HG02981 (cell line): ENCODE data around the gene TOR4A.

Experiments
- ATAC-seq: cut with Tn5 transposase; IDR thresholded peaks from one replicate; pipeline ENCODE4 v1.9.1; 2021; ENCODE audit warnings: mild to moderate bottlenecking, moderate library complexity; ENCODE audit not compliant: unreplicated experiment

TOR4A gene

DNA sequence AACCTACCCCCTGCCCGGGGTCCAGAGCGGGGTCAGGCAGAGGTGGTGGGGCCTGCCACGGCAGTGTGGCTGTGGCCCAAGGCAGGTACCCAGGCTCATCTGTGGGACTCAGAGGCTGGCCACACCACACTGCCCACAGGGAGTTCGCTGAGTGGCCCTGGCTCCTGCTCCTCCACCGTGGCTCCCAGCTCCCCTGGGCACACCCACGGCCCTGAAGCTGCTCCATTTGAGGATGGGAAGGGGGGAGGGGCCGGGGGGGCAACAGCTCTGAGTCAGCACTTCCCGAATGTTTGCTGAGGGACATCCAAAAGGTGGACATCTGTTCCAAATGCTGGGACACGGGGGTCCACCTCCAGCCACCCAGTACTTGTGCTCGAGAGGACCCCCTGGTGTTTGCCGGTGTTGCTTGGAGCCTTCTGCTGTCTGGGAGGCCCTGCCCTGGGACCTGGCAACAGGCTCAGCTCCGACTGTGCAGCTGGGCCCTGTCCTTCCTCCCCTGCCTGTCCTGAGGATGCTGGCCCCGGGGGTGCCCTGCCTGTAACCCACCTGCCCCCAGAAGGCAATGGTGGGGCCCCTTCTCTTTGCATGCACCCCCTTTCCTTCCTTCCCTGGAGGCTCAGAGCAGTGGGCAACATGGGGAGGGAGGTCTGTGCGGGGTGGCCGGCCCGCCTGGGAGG lies 27.0 kb downstream of the TOR4A start:
- ATAC-seq: no peak

DNA sequence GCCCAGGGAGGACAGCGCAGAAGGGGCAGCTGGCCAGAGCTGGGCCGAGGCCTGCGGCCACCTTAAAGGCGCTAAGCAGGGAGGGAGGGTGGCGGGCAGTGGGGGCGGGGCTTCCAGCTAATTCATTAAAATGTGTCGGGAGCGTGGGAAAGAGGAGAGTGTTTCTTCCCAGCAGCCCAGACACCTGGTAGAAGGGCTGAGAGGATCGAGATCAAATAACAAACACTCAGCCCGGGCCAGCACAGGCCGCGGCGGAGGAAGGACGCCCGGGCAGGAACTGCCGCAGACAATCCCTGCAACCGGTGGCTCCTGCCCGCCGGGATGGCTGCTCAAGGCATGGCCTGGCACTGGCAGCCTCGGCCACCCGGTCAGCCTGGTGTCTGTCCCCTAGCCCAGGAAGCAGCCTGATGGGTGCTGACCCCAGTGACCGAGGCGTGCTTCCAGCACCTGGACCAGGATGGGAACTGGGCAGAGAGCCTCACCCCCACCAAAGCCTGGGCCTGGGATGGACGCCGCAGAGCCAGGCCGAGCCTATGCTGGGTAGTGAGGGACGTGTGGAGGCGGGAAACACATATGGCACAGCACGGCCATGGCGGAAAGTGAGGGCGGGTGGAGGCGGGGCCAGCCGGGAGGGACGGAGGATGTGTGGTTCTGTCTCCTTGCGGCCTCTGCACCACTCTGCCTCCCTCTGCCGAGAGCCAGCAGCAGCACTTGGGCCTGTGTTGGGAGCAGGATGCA lies 27.7 kb downstream of the TOR4A start:
- ATAC-seq: no peak

DNA sequence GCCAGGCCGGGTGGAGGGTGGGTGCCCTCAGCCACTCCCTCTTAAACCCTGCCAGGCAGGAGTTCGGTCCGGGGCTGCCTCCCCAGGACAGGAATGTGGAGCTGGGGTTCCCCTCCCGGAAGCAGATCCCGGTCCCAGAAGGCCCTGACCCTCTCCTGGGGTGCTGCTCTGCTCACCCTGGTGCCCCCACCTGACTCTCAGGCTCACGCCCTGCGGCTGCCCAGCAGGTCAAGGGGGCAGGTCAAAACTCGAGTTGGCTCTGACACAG lies 28.2 kb downstream of the TOR4A start:
- ATAC-seq: no peak

DNA sequence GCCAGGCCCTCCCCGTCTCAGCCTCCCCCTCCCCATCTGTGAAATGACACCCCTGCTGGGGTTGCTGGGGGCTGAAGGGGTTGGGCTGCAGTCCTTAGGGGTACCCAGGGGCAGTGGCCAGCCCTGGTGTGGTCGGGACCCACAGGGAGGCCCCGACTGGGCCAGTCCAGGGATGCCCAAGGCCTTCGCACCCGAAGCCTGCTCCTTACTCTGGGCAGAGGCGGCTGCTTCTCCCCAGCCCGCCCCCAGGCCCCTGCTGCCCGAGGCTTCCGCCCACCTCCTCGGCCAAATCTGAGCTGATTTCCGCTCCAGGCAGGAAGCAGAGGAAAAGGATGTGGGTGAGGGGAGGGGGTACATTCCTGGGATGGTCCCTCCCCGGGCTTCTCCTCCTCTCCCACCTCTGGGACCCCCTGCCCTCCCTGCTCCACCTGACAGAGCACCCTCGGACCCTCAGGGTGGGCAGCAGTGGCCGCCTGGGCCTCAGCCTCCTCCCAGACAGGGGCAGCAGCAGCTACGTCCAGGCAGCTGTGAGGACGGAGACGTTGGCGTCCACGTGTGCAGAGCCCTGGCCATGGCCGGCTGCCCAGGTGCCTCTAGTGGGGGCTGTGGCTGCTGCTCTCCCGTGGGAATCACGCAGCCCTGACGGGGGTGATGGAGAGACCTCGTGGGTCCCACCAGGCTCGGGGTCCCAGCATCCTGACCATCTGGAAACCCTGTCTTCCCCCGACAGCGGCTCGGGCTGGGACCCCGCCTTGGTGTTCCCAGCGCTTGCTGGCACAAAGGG lies 28.7 kb downstream of the TOR4A start:
- ATAC-seq: no peak

DNA sequence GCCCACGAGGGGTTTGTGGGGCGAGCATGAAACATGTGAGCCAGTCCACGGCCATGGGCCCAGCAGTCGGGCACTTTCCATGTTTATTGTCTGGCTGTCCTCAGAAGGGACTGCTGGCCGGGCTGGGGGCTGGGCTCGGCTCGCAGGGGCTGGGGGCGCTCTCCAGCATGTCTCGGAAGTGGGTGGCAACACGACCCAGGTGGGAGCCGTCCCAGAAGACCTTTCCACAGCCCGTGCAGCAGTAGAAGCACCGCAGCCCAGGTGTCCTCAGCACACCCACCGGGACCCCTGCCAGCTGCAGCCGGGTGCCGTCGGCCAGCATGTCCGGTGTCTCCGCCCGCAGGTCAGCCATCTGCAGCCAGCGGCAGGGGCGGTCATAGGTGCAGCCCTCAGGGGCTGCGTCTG lies 29.3 kb downstream of the TOR4A start:
- ATAC-seq: no peak

DNA sequence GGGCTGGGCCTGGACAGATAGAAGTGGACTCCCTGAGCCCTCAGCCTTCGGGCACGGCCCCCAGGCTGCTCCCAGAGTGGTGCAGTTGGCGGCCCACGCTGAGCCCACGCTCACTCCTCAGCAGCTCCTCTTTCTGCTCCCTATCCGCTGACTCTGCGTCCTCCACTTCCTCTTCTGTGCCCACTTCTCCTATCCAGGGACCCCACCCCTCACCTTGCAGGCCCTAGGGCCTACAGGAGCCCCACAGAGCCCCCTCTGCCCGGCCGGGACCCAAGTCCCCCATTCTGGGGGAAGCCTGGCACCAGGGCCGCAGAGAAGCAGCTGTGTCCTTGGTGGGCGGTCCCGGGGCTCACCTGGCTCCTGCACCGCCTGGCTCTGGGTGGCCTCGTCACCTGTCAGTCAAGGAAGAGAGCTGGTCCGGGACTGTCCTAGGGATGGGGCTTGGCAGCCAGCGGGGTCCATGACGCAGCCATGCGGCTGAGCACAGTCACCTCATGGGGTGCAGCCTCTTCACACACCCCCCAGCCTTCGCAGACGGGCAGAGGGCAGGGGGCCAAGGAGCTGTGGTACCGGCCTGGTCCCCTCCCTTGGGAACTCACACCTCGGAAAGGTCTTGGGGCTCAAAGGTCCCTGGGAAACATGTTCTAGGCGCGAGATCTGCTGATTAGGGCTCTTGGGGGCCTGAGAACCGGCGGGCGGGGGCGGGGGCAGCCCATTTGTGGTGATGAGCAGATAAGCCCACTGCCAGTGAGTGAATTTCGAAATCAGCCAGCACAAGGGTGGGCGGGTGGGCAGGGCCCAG lies 29.9 kb downstream of the TOR4A start:
- no peak for ATAC-seq

DNA sequence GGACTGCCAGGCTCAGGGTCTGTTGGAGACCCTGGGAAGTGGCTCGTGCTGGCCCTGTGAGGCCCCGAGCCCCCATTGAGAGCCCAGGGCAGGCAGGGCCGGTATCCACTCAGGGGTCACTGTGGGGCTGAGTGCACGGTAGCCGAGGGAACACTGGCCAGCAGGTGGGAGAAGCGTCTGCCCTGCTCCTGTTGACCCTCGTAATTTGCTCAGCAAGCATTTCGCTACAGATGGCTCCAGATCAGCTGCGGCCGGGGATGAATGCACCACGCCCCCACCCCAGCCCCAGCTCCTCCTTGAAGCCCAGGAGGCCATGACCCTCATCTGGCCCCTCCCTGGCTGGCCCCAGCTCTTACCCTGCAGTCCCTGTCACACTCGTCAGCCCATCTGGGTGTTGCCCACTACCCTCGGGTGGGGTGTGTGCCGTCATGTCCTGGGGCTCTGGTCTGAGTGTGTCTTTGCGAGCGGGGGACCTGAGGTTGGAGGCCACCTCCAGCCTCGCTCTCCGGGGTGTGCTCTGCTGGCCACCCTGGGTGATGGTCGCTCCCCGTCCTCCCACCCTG lies 30.6 kb downstream of the TOR4A start:
- ATAC-seq: no peak

DNA sequence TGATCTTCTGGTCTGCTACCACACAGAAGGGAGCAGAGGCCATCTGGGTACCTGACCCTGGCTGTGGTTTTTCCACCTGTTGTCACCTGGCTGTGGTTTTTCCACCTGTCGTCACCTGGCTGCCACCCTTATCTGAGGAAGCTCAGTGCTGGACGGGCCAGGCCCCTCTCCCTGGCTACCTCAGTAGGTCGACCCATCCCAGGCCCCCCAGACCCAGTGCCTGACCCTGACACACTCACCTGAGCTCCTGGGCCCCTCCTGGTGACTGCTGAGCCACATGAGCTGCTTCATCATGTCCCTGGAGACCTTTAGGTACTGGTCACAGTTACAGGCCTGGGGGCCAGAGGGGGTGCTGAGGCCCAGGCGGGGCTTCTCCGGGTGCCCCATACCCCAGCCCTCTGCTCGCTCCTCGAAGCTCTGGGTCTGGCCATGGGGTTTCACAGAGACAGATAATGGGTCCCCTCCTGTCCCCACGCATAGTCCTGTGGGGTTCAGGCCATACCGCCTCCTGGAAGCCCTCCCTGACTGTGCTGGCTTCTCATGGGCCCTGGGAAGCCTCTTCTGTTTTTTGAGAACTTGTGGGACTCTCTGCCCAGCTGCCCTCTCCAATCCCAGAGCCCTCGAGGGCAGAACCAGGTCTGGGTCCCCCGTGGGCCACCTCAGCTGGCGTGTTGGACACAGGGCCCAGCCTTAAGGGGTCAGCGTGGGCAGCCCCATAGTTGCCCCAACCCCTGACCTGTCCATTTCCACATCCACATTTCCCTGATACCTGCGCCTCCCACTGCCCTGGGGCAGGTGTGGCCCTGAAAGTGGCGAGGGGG lies 32.1 kb downstream of the TOR4A start:
- ATAC-seq: no peak

DNA sequence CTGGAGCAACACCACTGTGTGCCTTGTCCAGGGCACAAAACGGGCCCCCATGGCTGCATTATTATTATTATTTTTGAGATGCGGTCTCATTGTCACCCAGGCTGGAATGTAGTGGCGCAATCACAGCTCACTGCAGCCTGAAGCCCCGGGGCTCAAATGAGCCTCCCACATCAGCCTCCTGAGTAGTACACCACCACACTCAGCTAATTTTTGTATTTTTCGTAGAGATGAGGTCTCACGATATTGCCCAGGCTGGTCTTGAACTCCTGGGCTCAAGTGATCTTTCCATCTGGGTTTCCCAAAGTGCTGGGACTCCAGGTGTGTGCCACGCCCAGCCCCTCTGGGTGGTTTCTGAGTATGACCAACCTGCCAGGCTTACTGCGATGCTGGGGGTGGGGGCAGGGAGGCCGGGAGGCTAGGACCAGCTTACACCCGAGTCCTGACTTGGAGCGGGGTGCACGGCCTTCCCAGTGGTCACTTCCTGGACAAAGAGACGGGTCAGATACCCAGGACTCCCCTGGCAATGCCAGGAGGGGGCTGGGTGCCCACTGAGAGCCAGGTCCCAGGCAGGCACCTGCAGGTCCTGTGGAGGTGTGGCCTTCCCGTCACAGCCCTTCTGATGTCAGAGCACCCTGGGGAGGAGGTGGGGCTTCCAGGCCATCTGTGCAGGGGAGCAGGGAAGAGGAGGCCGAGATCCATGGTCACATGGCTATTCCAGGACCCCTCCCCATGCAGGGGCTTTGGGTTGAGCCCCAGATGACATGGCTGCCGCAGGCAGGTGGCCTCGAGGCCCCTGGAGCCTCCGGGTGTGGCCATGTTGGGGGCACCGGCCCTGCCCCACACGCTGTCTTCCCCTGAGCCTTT lies 32.9 kb downstream of the TOR4A start:
- ATAC-seq: no peak

DNA sequence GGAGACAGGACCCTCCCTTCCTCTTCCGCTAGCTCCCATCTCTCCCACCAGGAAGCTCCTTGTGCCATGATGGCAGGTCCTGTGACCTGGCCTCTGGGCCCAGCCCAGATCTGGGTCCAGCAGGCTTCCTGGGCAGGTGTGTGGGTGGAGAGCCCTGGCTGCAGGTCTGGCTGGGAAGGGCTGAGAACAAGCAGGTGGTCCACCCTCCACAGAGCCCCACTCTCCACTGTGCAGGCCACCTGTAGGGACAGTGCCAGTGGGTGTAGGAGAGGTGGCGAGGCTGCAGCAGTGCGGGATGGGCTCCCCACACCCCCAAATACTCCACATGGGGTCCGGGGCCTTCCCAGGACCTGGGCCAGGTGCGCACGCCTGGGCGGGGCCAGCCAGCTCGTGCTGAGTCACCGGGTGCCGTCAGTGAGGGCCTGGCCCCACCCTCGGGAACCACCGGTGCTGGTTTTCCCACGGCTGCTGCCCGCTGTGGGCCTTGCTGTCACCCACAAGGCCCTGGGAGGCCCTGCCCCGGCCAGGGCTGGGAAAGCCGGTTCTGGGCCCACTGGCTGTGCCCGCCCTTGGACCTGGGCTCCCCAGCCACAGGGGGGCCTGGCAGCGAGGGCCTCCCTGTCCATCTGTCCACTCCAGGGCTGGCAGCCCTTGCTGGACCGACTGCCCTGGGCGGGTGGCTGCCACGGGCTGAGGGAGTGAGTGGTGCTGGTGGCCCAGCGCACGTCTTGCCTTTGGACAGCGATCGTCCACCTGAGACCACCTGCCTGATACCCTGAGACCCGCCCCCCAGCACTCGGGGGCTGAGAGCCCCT lies 33.9 kb downstream of the TOR4A start:
- no peak for ATAC-seq

DNA sequence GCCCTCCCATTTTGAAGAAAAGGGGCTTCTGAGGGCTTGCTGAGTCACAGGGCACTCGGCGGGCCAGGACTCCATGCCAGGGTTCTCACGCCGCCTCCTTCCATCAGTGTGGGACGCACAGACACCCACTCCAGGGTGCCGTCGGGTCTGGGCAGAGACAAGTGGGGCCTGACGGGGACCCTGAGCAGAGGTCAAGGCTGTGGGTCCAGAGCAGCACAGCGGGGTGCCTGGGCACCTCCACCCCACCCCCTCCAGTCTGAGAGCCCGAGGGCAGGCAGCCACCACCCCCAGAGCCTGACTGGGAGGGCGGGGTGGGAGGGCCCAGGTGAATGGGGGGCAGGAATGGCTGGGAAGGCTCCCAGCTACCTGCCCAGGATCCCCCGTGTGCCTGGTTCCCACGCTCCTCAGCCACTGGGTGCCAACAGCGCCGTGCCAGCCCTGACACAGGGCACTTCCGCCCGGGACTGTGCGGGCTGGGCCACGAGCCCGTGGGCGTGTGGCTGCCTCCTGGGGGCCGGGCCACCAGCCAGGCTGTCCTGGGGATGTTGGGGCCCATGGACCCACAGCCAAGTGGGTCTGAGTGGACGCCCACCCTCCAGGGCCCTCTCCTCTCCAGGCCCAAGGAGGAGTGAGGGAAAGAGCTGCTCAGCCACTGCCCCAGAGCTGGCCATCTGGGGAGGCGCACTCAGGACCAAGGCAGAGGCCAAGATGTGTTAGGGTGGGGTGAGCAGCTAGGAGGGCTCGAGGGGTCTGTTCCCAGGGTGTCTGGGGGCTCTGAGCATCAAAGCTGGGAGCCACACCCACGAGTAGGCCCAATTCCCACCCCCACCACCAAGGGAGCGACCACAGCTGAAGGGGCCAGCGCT lies 34.7 kb downstream of the TOR4A start:
- ATAC-seq: no peak

DNA sequence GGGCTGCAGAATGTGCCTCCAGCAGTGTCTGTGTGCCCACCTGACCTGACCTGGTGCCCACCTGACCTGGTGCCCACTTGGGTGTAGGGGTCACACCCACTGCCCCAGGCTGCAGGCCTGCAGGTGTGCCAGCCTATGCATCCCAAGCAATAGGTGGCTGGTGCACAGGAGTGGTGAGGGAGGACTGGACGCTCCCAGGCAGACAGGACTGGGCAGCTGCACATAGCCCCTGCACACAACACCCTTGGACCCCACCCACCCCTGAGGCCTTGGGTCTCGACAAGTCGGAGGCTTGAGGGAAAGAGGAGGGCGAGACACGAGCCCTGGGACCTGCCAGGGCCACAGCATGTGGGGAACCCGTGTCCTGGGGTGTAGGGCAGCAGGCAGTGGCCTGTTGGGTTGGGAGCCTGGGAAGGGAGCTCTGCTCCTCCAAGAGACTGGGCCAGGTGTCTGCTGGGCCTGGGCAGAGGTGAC lies 35.4 kb downstream of the TOR4A start:
- no peak for ATAC-seq

DNA sequence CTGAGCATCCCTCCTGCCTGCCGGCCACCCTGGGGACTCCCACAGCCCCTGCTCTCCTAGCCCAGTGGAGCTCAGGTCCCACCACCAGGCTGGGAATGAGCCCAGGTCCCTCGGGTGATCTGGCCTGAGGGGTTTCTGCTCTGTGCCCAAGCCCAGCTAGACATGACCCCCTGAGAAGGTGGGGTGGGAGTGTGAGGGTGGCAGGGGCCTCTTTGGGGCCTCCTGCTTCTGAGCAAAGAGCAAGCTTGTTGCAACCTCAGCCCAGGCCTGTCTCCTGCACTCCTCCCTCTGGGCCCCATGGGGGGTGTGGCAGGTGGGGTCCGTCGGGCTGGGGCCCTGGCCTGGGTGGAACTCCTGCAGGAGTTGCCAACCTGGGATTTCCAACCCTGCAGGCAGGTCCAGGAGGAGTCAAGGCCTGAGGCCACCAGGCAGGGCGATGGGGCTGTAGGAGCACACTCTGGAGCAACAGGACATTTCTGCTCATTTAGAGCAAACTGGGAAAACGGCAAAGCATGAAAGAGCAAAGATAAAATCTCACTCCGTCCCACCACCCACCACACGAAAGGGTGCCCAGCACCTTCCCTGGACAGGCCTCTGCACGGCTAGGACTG lies 35.9 kb downstream of the TOR4A start:
- ATAC-seq: no peak

DNA sequence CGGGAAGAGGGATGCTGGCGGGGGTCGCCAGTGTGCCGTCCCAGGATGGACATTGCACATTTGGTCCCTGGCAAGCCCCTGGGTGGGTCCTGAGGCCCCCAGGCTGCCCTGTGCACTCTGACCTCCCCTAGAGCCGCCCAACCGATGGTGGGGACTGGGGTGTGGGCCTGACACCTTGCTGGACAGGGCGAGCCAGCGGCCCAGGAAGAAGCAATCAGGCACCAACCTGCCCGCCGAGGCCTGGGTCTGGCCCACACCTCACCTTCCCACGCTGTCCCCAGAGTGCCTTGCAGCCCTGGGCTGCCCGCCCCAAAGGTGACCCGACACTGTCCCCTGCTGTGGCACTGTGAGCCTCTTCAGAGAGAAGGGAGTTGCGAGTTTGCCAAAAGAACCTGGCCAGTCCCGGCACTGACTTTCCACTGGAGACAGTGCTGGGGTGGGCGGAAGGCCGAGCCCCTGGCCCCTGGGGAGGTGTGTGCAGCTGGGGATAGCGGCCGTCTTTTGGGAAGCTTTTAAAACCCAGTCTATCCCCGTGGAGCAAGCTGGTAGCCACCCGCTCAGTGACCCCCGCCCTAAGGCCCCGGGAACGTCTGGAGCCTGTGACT lies 36.5 kb downstream of the TOR4A start:
- no peak for ATAC-seq

DNA sequence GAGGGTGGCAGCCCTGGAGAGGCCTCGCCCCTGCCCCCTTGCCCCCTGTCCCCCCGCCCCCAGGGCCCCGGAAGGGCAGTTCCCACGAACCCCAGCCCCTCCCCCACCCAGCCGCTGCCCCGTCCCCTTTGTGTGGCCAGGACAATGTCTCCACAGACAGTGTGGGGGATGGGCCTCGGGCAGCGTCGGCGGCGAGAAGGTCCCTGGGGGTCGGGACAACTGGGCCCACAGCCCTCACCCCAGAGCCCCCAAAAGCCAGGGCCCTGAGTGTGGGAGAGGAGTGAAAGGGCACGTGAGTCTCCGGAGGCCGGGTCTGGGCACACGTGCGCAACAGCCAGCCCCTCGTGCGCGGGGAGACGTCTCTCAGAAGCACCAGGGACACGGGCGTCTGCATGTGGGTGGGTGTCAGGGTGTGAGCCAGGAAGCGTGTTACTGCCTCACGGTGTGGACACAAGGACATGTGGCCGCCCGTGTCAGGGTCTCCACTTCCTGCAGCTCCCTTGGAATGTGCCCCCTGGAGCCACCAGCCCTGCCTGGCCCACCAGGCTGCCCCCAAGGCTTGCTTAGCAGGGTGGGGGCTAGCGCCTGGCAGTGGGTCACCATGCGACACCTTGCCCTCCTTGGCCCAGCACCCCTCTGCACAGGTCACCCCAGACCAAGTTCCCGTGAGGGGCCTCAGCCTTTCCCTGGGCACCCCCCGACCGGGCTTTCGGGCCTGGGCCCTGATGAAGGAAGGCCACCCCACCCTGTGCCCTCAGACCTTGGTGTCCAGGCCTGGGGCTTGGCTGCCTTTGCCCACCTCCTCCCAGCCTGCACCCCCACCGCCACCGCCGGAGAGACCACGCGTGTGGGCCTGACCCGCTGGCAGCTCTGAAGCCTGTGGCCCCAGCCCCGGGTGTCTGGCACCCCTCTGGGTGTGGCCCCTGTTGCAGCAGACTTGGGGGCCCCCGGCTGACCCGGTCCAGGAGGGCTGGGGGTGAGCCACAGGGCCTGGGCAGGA lies 37.3 kb downstream of the TOR4A start:
- ATAC-seq: no peak
